Activated CD8-positive, alpha-beta memory T cell treated with anti-CD3 and anti-CD28 coated beads for 48 hours (primary cell): ENCODE results near the gene ALPG.
"Not testable (repeated sequence)": the region's sequence is repeated elsewhere in the genome, so short reads cannot be mapped to it uniquely, and the experiment has no call there.

Experiments
- DNase-seq, 3 experiments: peaks; one replicate each; pipeline ENCODE4 v3.0.0-alpha.2; 2020; ENCODE audit warnings: low read depth in 2 of 3, low spot score in 2 of 3

The ALPG gene

DNA sequence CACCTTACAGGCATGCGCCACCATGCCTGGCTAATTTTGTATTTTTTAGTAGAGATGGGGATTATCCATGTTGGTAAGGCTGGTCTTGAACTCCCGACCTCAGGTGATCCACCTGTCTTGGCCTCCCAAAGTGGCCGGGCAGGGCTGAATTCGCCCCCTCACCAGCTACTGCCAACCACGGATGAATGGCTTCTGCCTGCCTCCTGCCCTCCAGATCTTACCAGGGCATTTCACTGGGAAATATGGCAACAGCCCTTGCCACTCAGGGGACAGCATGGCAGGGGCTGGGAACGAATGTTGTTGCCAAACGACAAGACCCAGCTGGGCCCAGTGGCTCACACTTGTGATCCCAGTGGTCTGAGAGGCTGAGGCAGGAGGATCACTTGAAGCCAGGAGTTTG, 29.9 kb upstream of the ALPG start:
- no peak for DNase-seq

DNA sequence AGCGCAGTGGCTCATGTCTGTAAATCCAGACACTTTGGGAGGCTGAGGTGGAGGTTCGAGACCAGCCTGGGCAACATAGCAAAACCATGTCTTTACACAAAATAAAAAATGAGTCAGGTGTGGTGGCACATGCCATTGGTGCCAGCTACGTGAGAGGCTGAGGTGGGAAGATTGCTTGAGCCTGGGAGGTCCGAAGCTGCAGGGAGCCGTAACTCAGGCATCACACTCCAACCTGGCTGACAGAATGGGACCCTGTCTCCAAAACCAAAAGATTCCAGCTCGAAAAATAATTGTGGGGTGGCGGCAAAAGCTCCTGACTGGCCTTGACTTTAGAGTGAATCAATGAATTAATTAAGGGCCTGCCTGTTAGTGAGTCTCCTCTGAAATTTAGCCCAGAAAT, 29.3 kb upstream of the ALPG start:
- no peak for DNase-seq

DNA sequence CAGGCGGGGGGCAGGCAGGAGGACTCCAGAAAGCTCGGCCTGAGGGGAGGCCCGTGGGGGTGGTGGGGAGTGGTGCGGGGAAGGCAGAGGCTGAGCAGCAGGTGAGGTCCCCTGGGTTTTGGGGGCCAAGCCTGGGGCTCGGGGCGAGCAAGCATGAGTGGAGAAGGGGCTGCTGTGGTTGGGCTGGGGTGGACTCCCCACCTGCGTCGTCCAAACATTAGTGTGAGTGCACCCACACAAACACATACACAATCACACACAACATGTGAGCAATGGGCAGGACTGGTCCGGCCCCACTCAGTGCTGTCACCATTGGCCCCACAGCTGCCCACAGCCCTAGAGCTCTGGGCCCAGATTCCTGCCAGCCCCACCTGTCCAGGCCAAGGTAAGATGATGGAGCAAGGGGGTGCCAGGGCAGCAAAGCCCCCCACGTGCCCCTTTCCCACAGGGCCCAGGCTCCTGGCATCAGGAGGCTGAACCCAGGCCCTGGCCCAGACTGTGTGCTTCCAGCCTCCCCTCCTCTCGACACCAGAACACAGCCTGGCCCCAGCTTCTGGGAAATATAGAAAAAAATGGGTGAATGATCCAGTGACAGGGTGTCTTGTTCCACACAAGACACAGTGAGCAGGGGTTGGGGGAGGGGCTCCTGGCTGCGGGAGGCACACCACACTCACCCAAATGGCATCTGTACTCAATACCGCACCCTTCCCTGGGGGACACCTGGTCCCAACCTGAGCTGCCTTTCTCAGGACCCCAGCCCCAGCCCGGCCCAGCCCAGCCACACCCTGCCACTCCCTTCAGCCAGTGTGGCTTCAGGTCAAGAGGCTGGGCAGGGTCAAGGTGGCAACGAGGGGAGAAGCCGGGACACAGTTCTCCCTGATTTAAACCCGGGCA, 28.6 kb upstream of the ALPG start:
- DNase-seq = no peak

DNA sequence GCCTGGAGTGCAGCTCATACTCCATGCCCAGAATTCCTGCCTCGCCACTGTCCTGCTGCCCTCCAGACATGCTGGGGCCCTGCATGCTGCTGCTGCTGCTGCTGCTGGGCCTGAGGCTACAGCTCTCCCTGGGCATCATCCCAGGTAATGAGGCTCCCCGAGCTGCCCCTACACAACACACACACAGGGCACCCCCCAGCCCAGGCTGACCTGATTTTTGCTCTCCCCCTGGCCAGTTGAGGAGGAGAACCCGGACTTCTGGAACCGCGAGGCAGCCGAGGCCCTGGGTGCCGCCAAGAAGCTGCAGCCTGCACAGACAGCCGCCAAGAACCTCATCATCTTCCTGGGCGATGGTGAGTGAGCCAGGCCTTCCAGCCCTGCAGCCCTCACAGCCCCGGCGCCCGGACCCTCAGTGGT, 27.9 kb upstream of the ALPG start, which contains the start of gene ALPP:
Gene ALPP, plus strand, starts transcription at position 17 of the 417 bp plus-strand sequence. Its CDS starts 52 bp downstream, at position 69.
- DNase-seq = not testable (repeated sequence)

DNA sequence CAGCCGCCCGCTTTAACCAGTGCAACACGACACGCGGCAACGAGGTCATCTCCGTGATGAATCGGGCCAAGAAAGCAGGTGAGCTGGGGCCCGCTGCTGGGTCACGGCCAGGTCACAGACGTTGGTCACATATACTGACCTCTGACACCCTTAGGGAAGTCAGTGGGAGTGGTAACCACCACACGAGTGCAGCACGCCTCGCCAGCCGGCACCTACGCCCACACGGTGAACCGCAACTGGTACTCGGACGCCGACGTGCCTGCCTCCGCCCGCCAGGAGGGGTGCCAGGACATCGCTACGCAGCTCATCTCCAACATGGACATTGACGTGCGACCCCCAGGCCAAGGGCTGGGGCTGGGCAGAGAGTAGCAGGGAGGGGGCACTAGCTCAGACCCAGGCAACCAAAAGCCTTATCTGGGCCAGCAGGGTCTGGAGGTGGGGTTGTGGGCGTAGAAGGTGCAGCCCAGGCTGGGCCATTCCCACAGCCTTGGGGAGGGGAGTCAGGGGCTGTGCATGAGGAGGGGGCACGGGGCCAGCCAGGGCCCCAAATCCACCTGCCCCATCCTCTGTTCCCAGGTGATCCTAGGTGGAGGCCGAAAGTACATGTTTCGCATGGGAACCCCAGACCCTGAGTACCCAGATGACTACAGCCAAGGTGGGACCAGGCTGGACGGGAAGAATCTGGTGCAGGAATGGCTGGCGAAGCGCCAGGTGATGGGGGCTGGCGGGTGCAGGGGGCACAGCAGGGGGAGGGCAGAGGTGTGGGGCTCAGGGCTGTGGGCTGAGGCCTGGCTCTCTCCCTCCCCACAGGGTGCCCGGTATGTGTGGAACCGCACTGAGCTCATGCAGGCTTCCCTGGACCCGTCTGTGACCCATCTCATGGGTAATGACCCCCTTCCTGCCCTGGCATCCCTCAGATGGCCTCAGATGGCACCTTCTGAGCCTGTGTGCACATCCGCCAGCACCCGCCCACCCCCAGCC, 26.7 kb upstream of the ALPG start:
- DNase-seq = not testable (repeated sequence)

DNA sequence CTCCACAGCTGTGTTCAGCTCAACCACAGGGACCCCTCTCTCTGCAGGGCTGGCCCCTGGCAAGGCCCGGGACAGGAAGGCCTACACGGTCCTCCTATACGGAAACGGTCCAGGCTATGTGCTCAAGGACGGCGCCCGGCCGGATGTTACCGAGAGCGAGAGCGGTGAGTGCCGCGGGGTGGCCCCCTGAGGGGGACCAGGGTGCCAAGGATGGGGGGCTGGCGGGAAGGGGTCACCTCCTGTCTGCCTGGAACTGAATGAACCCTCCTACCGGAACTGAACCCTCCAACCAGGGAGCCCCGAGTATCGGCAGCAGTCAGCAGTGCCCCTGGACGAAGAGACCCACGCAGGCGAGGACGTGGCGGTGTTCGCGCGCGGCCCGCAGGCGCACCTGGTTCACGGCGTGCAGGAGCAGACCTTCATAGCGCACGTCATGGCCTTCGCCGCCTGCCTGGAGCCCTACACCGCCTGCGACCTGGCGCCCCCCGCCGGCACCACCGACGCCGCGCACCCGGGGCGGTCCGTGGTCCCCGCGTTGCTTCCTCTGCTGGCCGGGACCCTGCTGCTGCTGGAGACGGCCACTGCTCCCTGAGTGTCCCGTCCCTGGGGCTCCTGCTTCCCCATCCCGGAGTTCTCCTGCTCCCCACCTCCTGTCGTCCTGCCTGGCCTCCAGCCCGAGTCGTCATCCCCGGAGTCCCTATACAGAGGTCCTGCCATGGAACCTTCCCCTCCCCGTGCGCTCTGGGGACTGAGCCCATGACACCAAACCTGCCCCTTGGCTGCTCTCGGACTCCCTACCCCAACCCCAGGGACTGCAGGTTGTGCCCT, 25.2 kb upstream of the ALPG start:
- DNase-seq = not testable (repeated sequence)

DNA sequence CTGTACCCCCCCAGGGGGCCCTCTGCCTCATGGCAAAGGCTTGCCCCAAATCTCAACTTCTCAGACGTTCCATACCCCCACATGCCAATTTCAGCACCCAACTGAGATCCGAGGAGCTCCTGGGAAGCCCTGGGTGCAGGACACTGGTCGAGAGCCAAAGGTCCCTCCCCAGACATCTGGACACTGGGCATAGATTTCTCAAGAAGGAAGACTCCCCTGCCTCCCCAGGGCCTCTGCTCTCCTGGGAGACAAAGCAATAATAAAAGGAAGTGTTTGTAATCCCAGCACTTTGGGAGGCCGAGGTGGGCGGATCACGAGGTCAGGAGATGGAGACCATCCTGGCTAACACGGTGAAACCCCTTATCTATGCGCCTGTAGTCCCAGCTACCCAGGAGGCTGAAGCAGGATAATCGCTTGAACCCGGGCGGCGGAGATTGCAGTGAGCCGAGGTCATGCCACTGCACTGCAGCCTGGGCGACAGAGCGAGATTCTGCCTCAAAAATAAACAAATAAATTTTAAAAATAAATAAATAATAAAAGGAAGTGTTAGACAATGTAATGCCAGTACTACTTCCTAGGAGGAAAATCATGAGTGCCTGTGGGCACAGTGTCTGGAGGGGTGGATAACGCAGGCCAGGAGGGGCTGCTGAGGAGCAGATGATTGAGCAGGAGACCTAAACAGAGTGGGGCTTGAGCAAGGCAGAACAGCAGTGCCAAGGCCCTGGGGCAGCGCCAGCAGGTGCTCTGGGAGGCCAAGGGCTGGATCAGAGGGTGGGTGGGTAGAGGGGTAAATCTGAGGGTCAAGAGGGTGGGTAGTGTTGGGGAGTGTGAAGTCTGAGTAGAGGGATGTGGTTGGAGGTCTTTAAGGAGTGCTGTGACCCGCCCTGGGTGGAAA, 24.1 kb upstream of the ALPG start:
- DNase-seq = no peak

DNA sequence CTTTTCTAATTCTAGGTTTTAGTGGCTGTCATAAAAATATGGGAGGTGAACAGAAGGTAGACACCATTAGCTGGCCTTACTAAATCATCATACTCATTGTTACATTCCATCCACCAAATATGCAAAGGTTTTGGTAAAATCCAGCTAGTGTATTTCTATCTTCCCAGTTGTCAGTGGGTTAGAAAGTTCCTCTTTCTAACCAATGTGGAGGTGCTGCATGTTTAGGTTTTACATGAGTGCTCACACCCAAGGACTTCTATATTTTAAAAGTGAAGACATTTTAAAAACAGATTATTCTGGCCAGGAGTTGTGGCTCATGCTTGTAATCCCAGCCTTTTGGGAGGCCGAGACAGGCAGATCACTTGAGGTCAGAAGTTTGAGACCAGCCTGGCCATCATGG, 22.2 kb upstream of the ALPG start:
- no peak for DNase-seq

DNA sequence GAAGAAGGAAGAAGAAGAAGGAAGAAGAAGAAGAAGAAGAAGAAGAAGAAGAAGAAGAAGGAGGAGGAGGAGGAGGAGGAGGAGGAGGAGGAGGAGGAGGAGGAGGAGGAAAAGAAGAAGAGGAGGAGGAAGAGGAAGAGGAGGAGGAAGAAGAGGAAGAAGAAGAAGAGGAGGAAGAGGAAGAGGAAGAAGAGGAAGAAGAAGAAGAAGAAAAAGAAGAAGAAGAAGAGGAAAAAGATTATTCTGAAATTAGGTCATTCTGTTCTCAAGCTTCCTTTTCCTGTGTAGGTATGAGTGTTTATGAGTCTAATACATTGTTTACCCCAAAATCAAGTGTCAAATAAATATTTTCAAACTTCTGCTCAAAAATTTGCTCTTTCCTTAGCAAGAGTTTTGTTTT, 21.6 kb upstream of the ALPG start:
- not testable (repeated sequence) for DNase-seq

DNA sequence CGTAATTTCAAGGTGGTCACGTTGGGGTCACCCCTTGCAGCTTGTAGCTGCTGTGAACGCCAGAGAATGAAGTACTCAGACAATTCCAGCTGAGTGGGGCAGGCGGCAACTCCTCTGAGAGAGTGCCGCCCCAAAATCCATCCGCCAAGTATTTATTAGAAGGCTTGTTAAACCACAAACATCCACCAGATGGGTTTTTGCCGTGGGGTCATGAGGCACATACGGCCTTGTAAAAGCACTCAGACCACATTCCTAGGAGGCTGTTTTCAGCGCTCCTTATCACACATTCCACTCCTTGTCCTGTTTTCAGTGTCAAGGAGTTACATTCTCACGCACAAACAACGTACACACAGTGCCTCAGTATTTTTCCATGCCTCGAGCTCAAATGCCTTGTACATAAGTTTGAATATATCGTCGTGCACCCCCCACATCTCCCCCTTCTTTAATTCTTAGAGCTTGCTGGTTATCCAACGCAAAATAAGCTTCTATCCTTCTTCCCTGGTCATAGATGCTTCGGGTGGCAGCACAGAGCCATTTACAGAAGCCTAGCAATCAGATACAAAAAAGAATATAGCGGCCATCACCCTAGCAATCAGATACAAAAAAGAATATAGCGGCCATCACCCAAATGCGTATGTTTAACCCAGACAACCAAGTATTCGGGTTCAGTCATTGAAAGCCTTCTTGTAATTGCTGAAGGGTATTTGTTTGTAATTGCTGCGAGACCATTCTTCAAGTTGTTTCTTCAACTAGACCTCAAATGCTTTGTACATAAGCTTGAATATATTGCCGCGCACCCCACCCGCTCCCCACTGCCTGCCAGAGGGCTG, 20.8 kb upstream of the ALPG start:
- no peak for DNase-seq

DNA sequence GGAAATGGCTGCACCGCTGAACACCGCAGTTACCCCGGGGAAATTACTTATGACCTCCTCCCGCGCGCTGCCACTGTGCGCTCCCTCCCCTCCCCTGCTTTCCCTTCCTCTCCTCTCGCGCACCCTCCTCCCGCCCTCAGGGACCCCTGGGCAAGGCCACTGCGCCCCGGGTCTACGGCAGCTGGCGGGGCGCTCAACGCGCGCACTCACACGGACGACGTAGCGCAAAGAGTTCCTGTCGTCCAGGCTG, 20.2 kb upstream of the ALPG start:
- no peak for DNase-seq

DNA sequence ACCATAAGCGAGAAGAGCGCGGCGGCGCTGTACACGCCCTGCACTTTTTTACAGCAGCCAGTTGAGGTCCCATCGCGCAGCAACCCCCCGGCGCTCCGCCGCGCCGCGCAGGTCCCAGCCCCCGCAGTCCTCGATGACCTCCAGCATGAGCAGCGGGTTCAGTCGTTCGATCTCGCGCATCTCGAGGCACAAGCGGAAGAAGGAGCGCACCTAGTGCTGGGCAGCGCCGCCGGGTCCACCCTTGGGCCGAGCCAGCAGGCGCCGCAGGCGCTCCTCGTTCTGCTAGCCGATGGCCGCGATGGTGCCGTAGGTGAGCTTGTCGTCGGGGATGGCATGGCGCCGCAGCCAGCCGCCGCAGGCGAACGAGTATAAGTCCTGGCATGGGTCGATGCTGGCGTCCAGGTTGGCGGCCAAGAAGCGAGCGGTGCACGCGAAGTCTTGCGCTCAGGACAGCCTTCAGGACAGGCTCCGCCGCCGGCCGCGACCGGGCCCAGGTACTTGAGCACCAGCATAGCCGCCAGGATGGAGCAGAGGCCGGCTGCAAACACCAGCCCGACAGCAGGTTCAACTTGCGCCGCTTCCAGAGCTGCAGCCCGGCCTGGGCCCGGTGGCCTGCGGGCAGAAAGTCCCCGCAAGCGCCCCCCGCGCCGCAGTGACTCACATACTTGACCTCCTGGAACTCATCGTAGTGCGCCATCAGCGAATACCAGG, 19.7 kb upstream of the ALPG start:
- no peak for DNase-seq

DNA sequence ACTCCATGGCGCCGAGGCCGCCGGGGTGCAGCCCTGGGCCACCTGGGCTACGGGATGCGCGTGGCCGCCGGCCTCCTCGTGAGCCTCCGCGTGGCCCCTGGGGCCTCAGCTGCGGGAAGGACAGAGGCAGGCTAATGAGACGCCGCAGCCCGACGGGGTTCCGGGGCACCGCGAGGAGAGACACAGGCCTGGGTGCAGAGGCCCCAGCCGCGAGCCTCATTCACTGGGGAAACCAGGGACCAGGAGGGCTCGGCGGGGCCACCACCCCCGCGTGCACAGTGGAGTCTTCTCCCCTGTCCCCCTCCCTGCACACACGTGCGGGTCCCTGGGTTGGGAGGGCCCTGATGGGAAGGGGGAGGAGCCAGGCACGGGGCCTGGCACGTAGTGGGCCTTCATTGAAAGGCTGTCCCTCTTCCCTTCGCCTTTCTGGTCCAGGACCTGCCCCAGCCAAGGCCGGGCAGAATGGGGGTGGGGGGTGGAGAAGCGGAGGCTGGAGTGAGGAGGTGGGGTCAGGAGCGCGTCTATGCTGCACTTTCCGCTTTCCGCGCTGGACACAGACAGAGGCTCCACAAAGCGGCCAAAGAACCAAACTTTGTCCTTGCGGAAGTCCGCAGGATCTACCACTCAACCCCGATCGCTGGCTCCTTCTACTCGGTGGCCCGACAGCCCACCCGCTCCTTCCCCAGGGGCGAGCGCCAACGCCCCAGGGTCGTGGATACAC, 19.0 kb upstream of the ALPG start:
- DNase-seq = no peak

DNA sequence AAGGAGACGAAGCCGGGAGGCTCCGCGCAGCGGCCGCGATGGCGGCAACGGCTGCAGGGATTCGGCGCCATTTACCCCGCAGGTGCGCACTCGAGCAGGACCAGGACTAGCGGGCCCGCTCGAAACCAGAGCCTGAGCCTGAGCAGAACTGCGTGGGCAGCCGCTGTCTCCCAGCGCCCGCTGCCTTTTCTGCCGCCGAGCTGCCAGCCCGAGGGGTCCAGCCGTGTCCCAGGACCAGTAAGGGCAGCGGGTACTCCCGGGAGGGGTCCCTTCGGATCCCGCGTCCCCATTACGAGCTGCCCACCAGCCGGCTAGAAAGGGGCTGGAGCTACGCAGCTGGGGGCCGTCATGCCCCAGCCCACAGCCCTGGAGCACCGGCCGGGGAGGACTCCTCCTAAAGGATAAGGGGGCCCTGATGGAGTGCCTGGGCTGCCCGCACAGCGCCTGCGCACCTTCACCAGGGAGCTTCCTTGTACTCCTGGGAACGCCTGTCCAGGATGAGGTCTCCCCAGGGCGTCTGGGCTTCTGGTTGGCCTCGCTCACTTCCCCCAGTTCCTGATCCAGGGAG, 18.2 kb upstream of the ALPG start:
- DNase-seq = no peak

DNA sequence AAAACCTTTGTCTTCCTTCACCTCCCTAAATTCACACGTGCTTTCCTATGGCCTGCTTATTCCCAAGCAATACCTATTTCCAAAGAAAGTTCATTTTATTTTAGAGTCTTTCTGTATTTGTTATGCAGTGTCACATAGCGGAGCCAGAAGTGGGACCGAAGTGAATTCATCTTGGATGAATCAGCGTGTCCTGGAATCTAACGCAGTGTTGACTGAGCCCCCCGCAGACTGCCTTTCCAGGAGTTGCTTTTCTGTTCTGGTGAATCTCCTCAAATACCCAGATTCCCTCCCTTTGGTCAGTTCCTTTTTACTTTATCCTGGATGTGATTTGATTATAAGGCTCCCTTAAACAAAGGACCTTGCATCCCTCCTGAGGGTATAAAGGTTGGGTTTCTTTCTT, 17.3 kb upstream of the ALPG start:
- no peak for DNase-seq

DNA sequence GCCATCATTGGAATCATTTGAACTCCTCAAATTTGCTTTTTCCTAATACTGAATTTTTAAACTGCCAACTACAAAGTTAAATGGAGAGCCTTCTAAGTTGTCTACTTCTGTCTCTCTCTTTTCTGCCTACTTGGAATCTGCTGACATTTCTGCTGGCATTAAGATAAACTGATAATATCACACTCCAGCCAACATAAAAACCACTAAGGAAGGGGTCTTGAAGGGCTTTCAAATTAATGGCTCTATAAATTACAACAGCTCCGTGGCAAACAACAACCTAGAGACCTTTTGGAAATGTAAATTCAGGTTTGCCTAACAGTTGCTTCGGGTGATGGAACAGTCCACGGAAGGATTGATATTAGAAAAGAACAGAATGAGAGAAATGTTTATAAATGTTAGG, 16.0 kb upstream of the ALPG start:
- no peak for DNase-seq

DNA sequence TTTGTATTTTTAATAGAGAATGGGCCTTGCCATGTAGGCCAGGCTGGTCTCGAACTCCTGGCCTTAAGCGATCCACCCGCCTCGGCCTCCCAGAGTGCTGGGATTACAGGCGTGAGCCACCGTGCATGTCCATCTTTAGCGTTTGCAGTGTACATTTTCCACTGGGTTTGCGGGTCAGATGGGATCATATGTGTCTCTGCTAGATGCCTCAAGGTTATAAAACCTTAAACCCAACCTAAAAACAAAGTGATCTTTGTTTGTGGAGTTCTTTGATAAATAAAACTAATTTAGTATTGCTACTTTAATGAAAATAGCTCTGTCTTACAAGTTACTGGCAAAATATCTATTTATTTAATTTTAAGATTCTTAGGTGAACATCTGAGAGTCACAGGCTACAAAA, 13.1 kb upstream of the ALPG start:
- DNase-seq = no peak

DNA sequence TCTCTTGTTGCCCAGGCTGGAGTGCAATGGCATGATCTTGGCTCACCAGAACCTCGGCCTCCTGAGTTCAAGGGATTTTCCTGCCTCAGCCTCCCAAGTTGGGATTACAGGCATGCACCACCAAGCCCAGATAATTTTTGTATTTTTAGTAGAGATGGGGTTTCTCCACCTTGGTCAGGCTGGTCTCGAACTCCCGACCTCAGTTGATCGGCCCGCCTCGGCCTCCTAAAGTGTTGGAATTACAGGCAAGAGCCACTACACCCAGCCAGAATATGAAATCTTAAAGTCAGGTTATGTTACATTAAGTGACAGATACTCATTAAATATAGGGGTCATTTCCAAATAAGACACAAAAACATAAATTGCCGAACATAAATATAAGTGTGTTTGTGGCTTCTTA, 12.2 kb upstream of the ALPG start:
- DNase-seq = not testable (repeated sequence)
